Measurements from ENCODE around the gene THOC5.
"Not testable (repeated sequence)": the region's sequence is repeated elsewhere in the genome, so short reads cannot be mapped to it uniquely, and the experiment has no call there.

Gene THOC5

GRCh38 chr22:29503811-29504372 lies 49.7 kb downstream of the THOC5 start:
- DNase-seq = peak; percentile 70

- no peak for DNase-seq
Measured at GRCh38 chr22:29499852-29500251, 53.7 kb downstream of the THOC5 start.

GRCh38 chr22:29493636-29494035 lies 59.9 kb downstream of the THOC5 start:
- no peak for DNase-seq

GRCh38 chr22:29491012-29491411 lies 62.5 kb downstream of the THOC5 start:
- DNase-seq = no peak

- DNase-seq = not testable (repeated sequence)
Measured at GRCh38 chr22:29489127-29489780, 64.3 kb downstream of the THOC5 start.

- DNase-seq = no peak
Measured at GRCh38 chr22:29487426-29487986, 66.1 kb downstream of the THOC5 start.

GRCh38 chr22:29485448-29485847 lies 68.1 kb downstream of the THOC5 start:
- no peak for DNase-seq

GRCh38 chr22:29484642-29485041 lies 68.9 kb downstream of the THOC5 start:
- no peak for DNase-seq

GRCh38 chr22:29483254-29483653 lies 70.3 kb downstream of the THOC5 start:
- no peak for DNase-seq

GRCh38 chr22:29482726-29483125 lies 70.8 kb downstream of the THOC5 start:
- DNase-seq = no peak

- DNase-seq = no peak
Measured at GRCh38 chr22:29482253-29482652, 71.3 kb downstream of the THOC5 start.

GRCh38 chr22:29481265-29482000 lies 72.1 kb downstream of the THOC5 start:
- DNase-seq = peak; percentile 15

- no peak for DNase-seq
Measured at GRCh38 chr22:29480512-29481264, 72.9 kb downstream of the THOC5 start.

GRCh38 chr22:29480262-29480511 lies 73.4 kb downstream of the THOC5 start:
- DNase-seq = no peak

GRCh38 chr22:29479417-29480261 lies 73.9 kb downstream of the THOC5 start, which contains the start of gene NEFH:
NEFH (plus strand) TSS chr22:29480218; CDS start chr22:29480263, 45 bp downstream.
- DNase-seq = no peak

- no peak for DNase-seq
Measured at GRCh38 chr22:29478326-29479276, 75.0 kb downstream of the THOC5 start.

- no peak for DNase-seq
Measured at GRCh38 chr22:29477723-29478318, 75.7 kb downstream of the THOC5 start.

- no peak for DNase-seq
Measured at GRCh38 chr22:29476116-29476515, 77.4 kb downstream of the THOC5 start.

GRCh38 chr22:29475550-29475949 lies 78.0 kb downstream of the THOC5 start:
- no peak for DNase-seq

- DNase-seq = no peak
Measured at GRCh38 chr22:29473001-29473400, 80.6 kb downstream of the THOC5 start.

Data from EL (cell line).